GM04503 (cell line): ENCODE measurements around the gene KIF7.
"Not testable (repeated sequence)": the region's sequence is repeated elsewhere in the genome, so short reads cannot be mapped to it uniquely, and the experiment has no call there.

Experiments used
- DNase-seq: peaks from one replicate; pipeline ENCODE4 v3.0.0-alpha.2; 2012; ENCODE audit warnings: low read depth

Gene KIF7

GRCh38 chr15:89654847-89655805 is at the start of gene KIF7:
KIF7 (minus strand) TSS chr15:89655467; CDS start chr15:89652930, 2,537 bp downstream.
- no peak for DNase-seq

GRCh38 chr15:89704411-89704810 is 49.1 kb upstream of the KIF7 start:
- no peak for DNase-seq

- DNase-seq, result no peak
Measured at GRCh38 chr15:89695198-89695597, 39.9 kb upstream of the KIF7 start.

- no peak for DNase-seq
Measured at GRCh38 chr15:89693696-89694095, 38.4 kb upstream of the KIF7 start.

- DNase-seq, result no peak
Measured at GRCh38 chr15:89693091-89693490, 37.8 kb upstream of the KIF7 start.

GRCh38 chr15:89690276-89691218 is 35.3 kb upstream of the KIF7 start, which contains the start of the genes PEX11A and WDR93:
PEX11A (minus strand) TSS chr15:89690754; CDS start chr15:89690632, 122 bp downstream.
WDR93 (plus strand) TSS chr15:89690811; CDS start chr15:89701747, 10,936 bp downstream.
- DNase-seq, result peak; percentile 21

GRCh38 chr15:89689930-89690275 is 34.6 kb upstream of the KIF7 start:
- DNase-seq, result not testable (repeated sequence)

GRCh38 chr15:89686522-89686921 is 31.3 kb upstream of the KIF7 start:
- DNase-seq, result no peak

- DNase-seq, result no peak
Measured at GRCh38 chr15:89685995-89686394, 30.7 kb upstream of the KIF7 start.

- DNase-seq, result no peak
Measured at GRCh38 chr15:89681146-89681545, 25.9 kb upstream of the KIF7 start.

- DNase-seq, result peak; percentile 85
Measured at GRCh38 chr15:89680282-89680873, 25.1 kb upstream of the KIF7 start.

GRCh38 chr15:89679212-89679611 is 23.9 kb upstream of the KIF7 start, which contains the start of gene PLIN1:
PLIN1 (minus strand) TSS chr15:89679367; CDS start chr15:89677489, 1,878 bp downstream.
- DNase-seq, result no peak

- no peak for DNase-seq
Measured at GRCh38 chr15:89677381-89677780, 22.1 kb upstream of the KIF7 start.

GRCh38 chr15:89675606-89676005 is 20.3 kb upstream of the KIF7 start:
- no peak for DNase-seq

- no peak for DNase-seq
Measured at GRCh38 chr15:89674526-89674925, 19.3 kb upstream of the KIF7 start.

GRCh38 chr15:89673165-89673512 is 17.9 kb upstream of the KIF7 start:
- DNase-seq, result no peak

GRCh38 chr15:89672221-89673164 is 17.2 kb upstream of the KIF7 start:
- DNase-seq, result no peak

- DNase-seq, result no peak
Measured at GRCh38 chr15:89671687-89672086, 16.4 kb upstream of the KIF7 start.

GRCh38 chr15:89670971-89671560 is 15.8 kb upstream of the KIF7 start:
- no peak for DNase-seq

GRCh38 chr15:89669941-89670340 is 14.7 kb upstream of the KIF7 start:
- DNase-seq, result no peak
